Mammary epithelial cell (primary cell): Measurements from ENCODE around the gene TBC1D2.

ENCODE experiments used
- CTCF ChIP-seq, 2 donors: IDR thresholded peaks in 1 of 2; conservative IDR thresholded peaks in 1 of 2; 2 replicates each; pipeline ENCODE4 v1.5.1; 2011 to 2012; ENCODE audit warnings: inconsistent platforms in 2 of 2, low read length in 2 of 2, mild to moderate bottlenecking in 2 of 2, control low read depth in 1 of 2, low read depth in 1 of 2; ENCODE audit not compliant: insufficient read depth in 1 of 2; ENCODE audit errors: extremely low read depth in 1 of 2
- EZH2 ChIP-seq: IDR thresholded peaks from 2 replicates; pipeline ENCODE4 v1.6.1; 2012; ENCODE audit warnings: low read length, inconsistent platforms, borderline replicate concordance

DNA sequence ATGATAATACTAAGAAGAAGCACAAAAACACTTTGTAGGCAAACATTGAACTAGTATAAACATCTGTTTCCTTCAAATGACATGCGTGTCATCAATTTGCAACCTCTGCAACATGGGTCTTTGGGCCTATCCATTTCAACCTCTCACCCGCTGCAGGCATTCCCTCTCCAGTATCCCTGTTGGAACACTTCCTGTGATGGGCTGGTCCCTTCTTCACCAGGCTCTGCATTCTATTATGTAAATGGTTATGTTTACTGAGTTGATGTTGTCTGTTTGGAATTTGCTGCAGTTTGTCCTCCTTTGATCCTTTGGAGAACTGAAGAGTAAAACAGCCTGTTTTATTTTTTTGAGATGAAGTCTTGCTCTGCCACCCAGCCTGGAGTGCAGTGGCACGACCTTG lies 16.6 kb upstream of the TBC1D2 start:
- no peak for TF ChIP-seq CTCF (conservative IDR thresholded peaks at IDR 0.05 in 1 of 2, IDR thresholded peaks at IDR 0.05 in 1 of 2; ENCODE audit: extremely low read depth in 1 of 2, insufficient read depth in 1 of 2, low read depth in 1 of 2, low read length in 2 of 2)
- TF ChIP-seq EZH2, result no peak
